Sigmoid colon (tissue), 4 donors: ENCODE measurements around the gene EBLN2.
"Not testable (repeated sequence)": the region's sequence is repeated elsewhere in the genome, so short reads cannot be mapped to it uniquely, and the experiment has no call there.

Experiments
- CTCF ChIP-seq, 4 experiments: fragments of 450-650 bp in 3 of 4; fragments of 200-600 bp in 1 of 4; IDR thresholded peaks; one replicate each; pipeline ENCODE4 v1.5.1; 2016 to 2019; ENCODE audit warnings: antibody characterized with exemption in 4 of 4, mild to moderate bottlenecking in 3 of 4, moderate library complexity in 2 of 4
- EP300 ChIP-seq, 4 donors: sonication (generic); formaldehyde crosslinking; IDR thresholded peaks; one replicate each; pipeline ENCODE4 v1.6.1; 2017; ENCODE audit warnings: antibody characterized with exemption in 4 of 4
- POLR2A ChIP-seq, 2 donors: fragments of 450-650 bp; IDR thresholded peaks; one replicate each; pipeline ENCODE4 v1.6.1; 2016; ENCODE audit warnings: antibody characterized with exemption in 2 of 2, mild to moderate bottlenecking in 2 of 2, moderate library complexity in 2 of 2
- POLR2AphosphoS5 ChIP-seq, 4 donors: sonication (generic); formaldehyde crosslinking; IDR thresholded peaks; one replicate each; pipeline ENCODE4 v1.6.1; 2017; ENCODE audit warnings: antibody characterized with exemption in 4 of 4

DNA sequence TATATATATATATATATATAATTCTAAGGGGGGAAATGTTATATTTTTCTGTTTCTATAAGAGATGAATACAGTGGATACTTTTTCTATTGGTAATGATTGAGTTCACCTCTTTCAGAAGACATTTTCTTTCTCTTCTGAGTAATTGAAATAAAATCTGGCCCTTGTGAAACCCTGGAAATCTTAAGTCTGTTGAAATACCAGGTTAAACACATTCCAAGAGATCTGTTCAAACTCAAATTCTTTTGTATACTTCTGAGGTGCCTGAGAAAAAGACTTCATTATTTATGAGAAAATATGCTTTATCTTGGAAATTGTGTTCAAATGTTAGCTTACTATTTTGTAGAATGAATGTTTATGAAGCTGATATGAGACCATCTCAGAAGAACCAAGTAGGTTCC is 4.8 kb downstream of the EBLN2 start:
- not testable (repeated sequence) for TF ChIP-seq POLR2A, CTCF, POLR2AphosphoS5, EP300 (IDR thresholded peaks at IDR 0.05)
